HepG2 (cell line): Measurements from ENCODE around the gene SCN4B. TPM values are rescaled to one million over a fixed set of nuclear protein-coding genes. Genes with fewer than 3 reads are reported as not detected.
A peak's percentile ranks its signal among the peaks of the same experiment; 100 is the strongest.

ENCODE experiments used
- ADNP ChIP-seq: sonication (generic); formaldehyde crosslinking; IDR thresholded peaks from 2 replicates; pipeline ENCODE4 v1.4.0; 2020; ENCODE audit warnings: missing genetic modification reagents
- ETV5 ChIP-seq: IDR thresholded peaks from 2 replicates; pipeline ENCODE4 v1.6.1; 2018; ENCODE audit warnings: missing biosample characterization, missing genetic modification reagents, inconsistent platforms, borderline replicate concordance
- HINFP ChIP-seq: sonication (generic); formaldehyde crosslinking; IDR thresholded peaks from 2 replicates; pipeline ENCODE4 v1.4.0; 2020; ENCODE audit warnings: low read depth, mild to moderate bottlenecking, missing genetic modification reagents
- HNF4A ChIP-seq: sonication (generic); formaldehyde crosslinking; IDR thresholded peaks from 2 replicates; pipeline ENCODE4 v1.4.0; 2020; ENCODE audit warnings: missing genetic modification reagents
- KLF9 ChIP-seq: IDR thresholded peaks from 2 replicates; pipeline ENCODE4 v1.6.1; 2016; ENCODE audit warnings: low read depth
- NFE2L1 ChIP-seq: sonication (generic); formaldehyde crosslinking; IDR thresholded peaks from 2 replicates; pipeline ENCODE4 v1.4.0; 2020; ENCODE audit warnings: missing genetic modification reagents, mild to moderate bottlenecking, borderline replicate concordance
- NFIC ChIP-seq: IDR thresholded peaks from 2 replicates; pipeline ENCODE4 v1.6.1; 2012; ENCODE audit warnings: mild to moderate bottlenecking, low read length, inconsistent platforms
- SRF ChIP-seq: IDR thresholded peaks from 2 replicates; pipeline ENCODE4 v1.6.1; 2011; ENCODE audit warnings: mild to moderate bottlenecking, low read depth, low read length, moderate library complexity
- TFE3 ChIP-seq: IDR thresholded peaks from 2 replicates; pipeline ENCODE4 v1.6.1; 2016
- ZBTB43 ChIP-seq: sonication (generic); formaldehyde crosslinking; conservative IDR thresholded peaks from 2 replicates; pipeline ENCODE4 v1.4.0; 2020; ENCODE audit warnings: missing genetic modification reagents
- ZMYM2 ChIP-seq: sonication (generic); formaldehyde crosslinking; IDR thresholded peaks from 2 replicates; pipeline ENCODE4 v1.8.0; 2022; ENCODE audit warnings: mild to moderate bottlenecking, missing genetic modification reagents
- ZNF879 ChIP-seq: sonication (generic); formaldehyde crosslinking; IDR thresholded peaks from 2 replicates; pipeline ENCODE4 v1.8.1; 2023; ENCODE audit warnings: missing genetic modification reagents
- polyA plus RNA-seq, 8 experiments: library from polyadenylated mRNA; depleted of rRNA in 3 of 8; stranded (reverse) in 7 of 8; unstranded in 1 of 8; fragments of >200 nt; fragmentation: Illumina TruSeq in 4 of 8; extraction: Trizol in 4 of 8; gene quantifications; 2 replicates each; pipeline versions ENCODE4 v1.2.1 to v1.2.3, GENCODE V29; 2011 to 2016; ENCODE audit warnings: low read depth in 4 of 8, missing spikeins in 1 of 8, mixed read lengths in 1 of 8; ENCODE audit not compliant: insufficient read depth in 1 of 8
- total RNA-seq, 5 experiments: library from RNA; depleted of rRNA; stranded (reverse); fragments of >200 nt; fragmentation: Illumina TruSeq; extraction: Trizol; gene quantifications; 2 replicates each; pipeline ENCODE4 v1.2.3, GENCODE V29; 2016; ENCODE audit warnings: low read depth in 1 of 5
- TF ChIP-seq, protein P1 (sequence below): sonication (generic); formaldehyde crosslinking; IDR thresholded peaks from 2 replicates; pipeline ENCODE4 v1.5.0; 2020; ENCODE audit warnings: missing genetic modification reagents
- TF ChIP-seq, protein P2 (sequence below): sonication (generic); formaldehyde crosslinking; IDR thresholded peaks from 2 replicates; pipeline ENCODE4 v1.4.0; 2020; ENCODE audit warnings: missing genetic modification reagents
- TF ChIP-seq, protein P3 (sequence below), 2 experiments: IDR thresholded peaks; 2 replicates each; pipeline ENCODE4 v1.6.1; 2011 to 2012; ENCODE audit warnings: low read length in 2 of 2, borderline replicate concordance in 1 of 2, low read depth in 1 of 2, mild to moderate bottlenecking in 1 of 2, moderate library complexity in 1 of 2
- TF ChIP-seq, protein P4 (sequence below): sonication (generic); formaldehyde crosslinking; IDR thresholded peaks from 2 replicates; pipeline ENCODE4 v1.8.1; 2023; ENCODE audit warnings: mild to moderate bottlenecking, inconsistent platforms, moderate library complexity, missing genetic modification reagents, borderline replicate concordance

Gene SCN4B
- total and polyA plus RNA-seq, 2 of the 13 experiments (the other 11 are each of a cell fraction or from before 2014, with no cell fraction given): 0.04 to 0.29 TPM

DNA sequence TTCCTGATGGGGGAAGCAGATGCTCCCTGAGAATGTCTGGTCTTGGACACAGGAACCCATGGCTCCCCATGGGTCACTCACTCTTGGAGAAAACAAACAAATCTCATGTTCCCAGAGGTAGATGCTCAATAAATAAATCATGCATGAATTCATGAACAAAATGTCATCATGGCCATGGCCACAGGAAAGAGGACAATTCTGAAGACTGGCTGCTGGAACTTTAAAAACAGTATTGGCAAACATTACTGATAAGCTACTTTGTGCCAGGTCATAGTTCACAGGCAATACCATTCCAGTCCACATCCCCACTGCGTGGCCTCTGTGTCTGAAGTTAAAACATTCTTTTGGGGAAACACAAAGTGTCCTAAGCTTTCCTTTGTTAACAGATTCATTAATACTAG, 56.7 kb downstream of the SCN4B start (continued):
- TF ChIP-seq, protein P1, sequence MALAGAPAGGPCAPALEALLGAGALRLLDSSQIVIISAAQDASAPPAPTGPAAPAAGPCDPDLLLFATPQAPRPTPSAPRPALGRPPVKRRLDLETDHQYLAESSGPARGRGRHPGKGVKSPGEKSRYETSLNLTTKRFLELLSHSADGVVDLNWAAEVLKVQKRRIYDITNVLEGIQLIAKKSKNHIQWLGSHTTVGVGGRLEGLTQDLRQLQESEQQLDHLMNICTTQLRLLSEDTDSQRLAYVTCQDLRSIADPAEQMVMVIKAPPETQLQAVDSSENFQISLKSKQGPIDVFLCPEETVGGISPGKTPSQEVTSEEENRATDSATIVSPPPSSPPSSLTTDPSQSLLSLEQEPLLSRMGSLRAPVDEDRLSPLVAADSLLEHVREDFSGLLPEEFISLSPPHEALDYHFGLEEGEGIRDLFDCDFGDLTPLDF (CRISPR knock-in tag): no peak
- TF ChIP-seq TFE3 (CRISPR knock-in tag) (0 out of 2 replicates have a peak, but pooled peaks have one; percentile 38), ADNP (CRISPR knock-in tag) (no peak), NFIC (no peak), ZNF879 (CRISPR knock-in tag) (no peak), ETV5 (CRISPR knock-in tag) (peak; percentile 62; the same call in 1 of the 2 replicates), SRF (no peak; the same call in 1 of the 2 replicates), KLF9 (CRISPR knock-in tag) (no peak), HINFP (CRISPR knock-in tag) (no peak), NFE2L1 (CRISPR knock-in tag) (no peak), HNF4A (peak; percentile 93), ZMYM2 (no peak), ZBTB43 (CRISPR knock-in tag) (no peak)
- TF ChIP-seq, protein P2, sequence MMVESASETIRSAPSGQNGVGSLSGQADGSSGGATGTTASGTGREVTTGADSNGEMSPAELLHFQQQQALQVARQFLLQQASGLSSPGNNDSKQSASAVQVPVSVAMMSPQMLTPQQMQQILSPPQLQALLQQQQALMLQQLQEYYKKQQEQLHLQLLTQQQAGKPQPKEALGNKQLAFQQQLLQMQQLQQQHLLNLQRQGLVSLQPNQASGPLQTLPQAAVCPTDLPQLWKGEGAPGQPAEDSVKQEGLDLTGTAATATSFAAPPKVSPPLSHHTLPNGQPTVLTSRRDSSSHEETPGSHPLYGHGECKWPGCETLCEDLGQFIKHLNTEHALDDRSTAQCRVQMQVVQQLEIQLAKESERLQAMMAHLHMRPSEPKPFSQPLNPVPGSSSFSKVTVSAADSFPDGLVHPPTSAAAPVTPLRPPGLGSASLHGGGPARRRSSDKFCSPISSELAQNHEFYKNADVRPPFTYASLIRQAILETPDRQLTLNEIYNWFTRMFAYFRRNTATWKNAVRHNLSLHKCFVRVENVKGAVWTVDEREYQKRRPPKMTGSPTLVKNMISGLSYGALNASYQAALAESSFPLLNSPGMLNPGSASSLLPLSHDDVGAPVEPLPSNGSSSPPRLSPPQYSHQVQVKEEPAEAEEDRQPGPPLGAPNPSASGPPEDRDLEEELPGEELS (CRISPR knock-in tag): peak; percentile 80
- TF ChIP-seq, protein P3, sequence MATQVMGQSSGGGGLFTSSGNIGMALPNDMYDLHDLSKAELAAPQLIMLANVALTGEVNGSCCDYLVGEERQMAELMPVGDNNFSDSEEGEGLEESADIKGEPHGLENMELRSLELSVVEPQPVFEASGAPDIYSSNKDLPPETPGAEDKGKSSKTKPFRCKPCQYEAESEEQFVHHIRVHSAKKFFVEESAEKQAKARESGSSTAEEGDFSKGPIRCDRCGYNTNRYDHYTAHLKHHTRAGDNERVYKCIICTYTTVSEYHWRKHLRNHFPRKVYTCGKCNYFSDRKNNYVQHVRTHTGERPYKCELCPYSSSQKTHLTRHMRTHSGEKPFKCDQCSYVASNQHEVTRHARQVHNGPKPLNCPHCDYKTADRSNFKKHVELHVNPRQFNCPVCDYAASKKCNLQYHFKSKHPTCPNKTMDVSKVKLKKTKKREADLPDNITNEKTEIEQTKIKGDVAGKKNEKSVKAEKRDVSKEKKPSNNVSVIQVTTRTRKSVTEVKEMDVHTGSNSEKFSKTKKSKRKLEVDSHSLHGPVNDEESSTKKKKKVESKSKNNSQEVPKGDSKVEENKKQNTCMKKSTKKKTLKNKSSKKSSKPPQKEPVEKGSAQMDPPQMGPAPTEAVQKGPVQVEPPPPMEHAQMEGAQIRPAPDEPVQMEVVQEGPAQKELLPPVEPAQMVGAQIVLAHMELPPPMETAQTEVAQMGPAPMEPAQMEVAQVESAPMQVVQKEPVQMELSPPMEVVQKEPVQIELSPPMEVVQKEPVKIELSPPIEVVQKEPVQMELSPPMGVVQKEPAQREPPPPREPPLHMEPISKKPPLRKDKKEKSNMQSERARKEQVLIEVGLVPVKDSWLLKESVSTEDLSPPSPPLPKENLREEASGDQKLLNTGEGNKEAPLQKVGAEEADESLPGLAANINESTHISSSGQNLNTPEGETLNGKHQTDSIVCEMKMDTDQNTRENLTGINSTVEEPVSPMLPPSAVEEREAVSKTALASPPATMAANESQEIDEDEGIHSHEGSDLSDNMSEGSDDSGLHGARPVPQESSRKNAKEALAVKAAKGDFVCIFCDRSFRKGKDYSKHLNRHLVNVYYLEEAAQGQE (IDR thresholded peaks at IDR 0.05; ENCODE audit: borderline replicate concordance in 1 of 2, low read depth in 1 of 2, low read length in 2 of 2): 0 out of 4 replicates have a peak, but pooled peaks of 1 of the 2 experiments have one; percentile 39
- TF ChIP-seq, protein P4, sequence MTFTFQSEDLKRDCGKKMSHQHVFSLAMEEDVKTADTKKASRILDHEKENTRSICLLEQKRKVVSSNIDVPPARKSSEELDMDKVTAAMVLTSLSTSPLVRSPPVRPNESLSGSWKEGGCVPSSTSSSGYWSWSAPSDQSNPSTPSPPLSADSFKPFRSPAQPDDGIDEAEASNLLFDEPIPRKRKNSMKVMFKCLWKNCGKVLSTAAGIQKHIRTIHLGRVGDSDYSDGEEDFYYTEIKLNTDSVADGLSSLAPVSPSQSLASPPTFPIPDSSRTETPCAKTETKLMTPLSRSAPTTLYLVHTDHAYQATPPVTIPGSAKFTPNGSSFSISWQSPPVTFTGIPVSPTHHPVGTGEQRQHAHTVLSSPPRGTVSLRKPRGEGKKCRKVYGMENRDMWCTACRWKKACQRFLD (CRISPR knock-in tag): no peak
